GM19452 (cell line): ENCODE results near the gene CDHR5.
"Not testable (repeated sequence)": the region's sequence is repeated elsewhere in the genome, so short reads cannot be mapped to it uniquely, and the experiment has no call there.

Experiments
- ATAC-seq: cut with Tn5 transposase; IDR thresholded peaks from one replicate; pipeline ENCODE4 v1.9.1; 2021; ENCODE audit not compliant: unreplicated experiment

CDHR5 gene

GRCh38 chr11:624705-625635, at the start of gene CDHR5:
CDHR5 (minus strand) TSS chr11:624955; CDS start chr11:624902, 53 bp downstream.
- no peak for ATAC-seq

GRCh38 chr11:674406-674805, 49.7 kb upstream of the CDHR5 start:
- ATAC-seq: no peak

GRCh38 chr11:673866-674265, 49.1 kb upstream of the CDHR5 start:
- no peak for ATAC-seq

- ATAC-seq: no peak
Observed at GRCh38 chr11:665704-666281, 41.0 kb upstream of the CDHR5 start.

GRCh38 chr11:665062-665703, 40.4 kb upstream of the CDHR5 start:
- no peak for ATAC-seq

GRCh38 chr11:662689-663274, 38.0 kb upstream of the CDHR5 start:
- no peak for ATAC-seq

- ATAC-seq: no peak
Observed at GRCh38 chr11:660681-661444, 36.1 kb upstream of the CDHR5 start.

- no peak for ATAC-seq
Observed at GRCh38 chr11:660281-660680, 35.5 kb upstream of the CDHR5 start.

- ATAC-seq: no peak
Observed at GRCh38 chr11:659532-660085, 34.9 kb upstream of the CDHR5 start.

- ATAC-seq: no peak
Observed at GRCh38 chr11:657691-658126, 33.0 kb upstream of the CDHR5 start.

- no peak for ATAC-seq
Observed at GRCh38 chr11:656866-657265, 32.1 kb upstream of the CDHR5 start.

GRCh38 chr11:656426-656825, 31.7 kb upstream of the CDHR5 start:
- ATAC-seq: no peak

GRCh38 chr11:655036-655726, 30.4 kb upstream of the CDHR5 start:
- ATAC-seq: no peak

GRCh38 chr11:654444-654843, 29.7 kb upstream of the CDHR5 start:
- not testable (repeated sequence) for ATAC-seq

- ATAC-seq: no peak
Observed at GRCh38 chr11:653837-654236, 29.1 kb upstream of the CDHR5 start.

- ATAC-seq: not testable (repeated sequence)
Observed at GRCh38 chr11:653136-653535, 28.4 kb upstream of the CDHR5 start.

GRCh38 chr11:650482-650881, 25.7 kb upstream of the CDHR5 start:
- no peak for ATAC-seq

GRCh38 chr11:647672-648158, 23.0 kb upstream of the CDHR5 start:
- ATAC-seq: not testable (repeated sequence)

- ATAC-seq: no peak
Observed at GRCh38 chr11:646214-646613, 21.5 kb upstream of the CDHR5 start.

- no peak for ATAC-seq
Observed at GRCh38 chr11:645536-645935, 20.8 kb upstream of the CDHR5 start.
